ENCODE data around the gene REM1. TPM values are rescaled to one million over a fixed set of nuclear protein-coding genes. Genes with fewer than 3 reads are reported as not detected.
A peak's percentile ranks its signal among the peaks of the same experiment; 100 is the strongest.
"Not testable (repeated sequence)": the region's sequence is repeated elsewhere in the genome, so short reads cannot be mapped to it uniquely, and the experiment has no call there.

Gene REM1
- total and polyA plus RNA-seq, 2 experiments from 2014 or later, result not detected

DNA sequence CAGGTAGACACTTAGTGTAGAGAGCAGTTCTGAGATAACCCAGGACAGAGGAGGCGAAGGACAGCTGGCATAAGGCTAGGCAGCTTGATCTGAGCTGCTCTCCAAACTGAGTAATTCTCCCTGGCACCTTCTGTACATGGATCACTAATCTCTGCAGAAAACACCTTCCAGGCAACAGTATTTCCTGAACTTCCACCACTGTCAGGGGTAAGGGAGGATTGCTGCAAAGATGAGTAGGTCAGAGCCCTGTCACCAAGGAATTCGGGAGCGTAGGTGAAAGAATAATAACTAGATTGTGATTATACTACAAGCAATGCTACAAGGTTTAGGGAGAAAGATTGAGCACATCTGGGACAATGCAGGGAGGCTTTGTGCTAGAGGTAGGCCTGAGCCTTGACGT, 41.1 kb downstream of the REM1 start:
- peak overlapping the region; percentile 79 for H3K27ac ChIP-seq
- no peak overlapping the region for H2AFZ ChIP-seq
- H4K20me1 ChIP-seq (ENCODE audit: insufficient read depth), result peaks cover 18% of the 10 kb centered on the region; the same call in 1 of the 2 replicates
- 0 out of 2 replicates have a peak, but pooled peaks cover 4% of the 10 kb centered on the region for H3K36me3 ChIP-seq (ENCODE audit: low read depth)
- no peaks in the 10 kb centered on the region for H3K9me3 ChIP-seq (ENCODE audit: low read depth)
- H3K4me3 ChIP-seq, result peak overlapping the region; percentile 96
- H3F3A ChIP-seq (ENCODE audit: insufficient read depth), result peaks cover 16% of the 10 kb centered on the region; the same call in 1 of the 2 replicates
- no peaks in the 10 kb centered on the region for H3K27me3 ChIP-seq (replicated peaks; ENCODE audit: insufficient read depth)
- TF ChIP-seq EZH2phosphoT487 (IDR thresholded peaks at IDR 0.05; ENCODE audit: insufficient read depth, low read depth) (no peak), EZH2 (IDR thresholded peaks at IDR 0.05; ENCODE audit: insufficient read depth, poor library complexity, severe bottlenecking) (no peak)
- WGBS, 2 experiments (ENCODE audit: low coverage in 1 of 2, low lambda C conversion rate in 2 of 2, missing lambda C conversion rate in 2 of 2), result 69 to 75% methylated on average over 4 of the region's 4 CpGs
- peaks cover 69% of the 10 kb centered on the region for H3K79me2 ChIP-seq (ENCODE audit: insufficient read depth)
- H3K4me1 ChIP-seq (ENCODE audit: insufficient read depth), result peaks cover 25% of the 10 kb centered on the region
- peak overlapping the region; percentile 97 for H3K9ac ChIP-seq
- peak; percentile 22 for DNase-seq
- in situ Hi-C loops (cut with MboI), result no loop called here
- H3K4me2 ChIP-seq (ENCODE audit: unreplicated experiment), result peak overlapping the region; percentile 97
- H3K9me2 ChIP-seq (ENCODE audit: insufficient read depth), result no peaks in the 10 kb centered on the region

DNA sequence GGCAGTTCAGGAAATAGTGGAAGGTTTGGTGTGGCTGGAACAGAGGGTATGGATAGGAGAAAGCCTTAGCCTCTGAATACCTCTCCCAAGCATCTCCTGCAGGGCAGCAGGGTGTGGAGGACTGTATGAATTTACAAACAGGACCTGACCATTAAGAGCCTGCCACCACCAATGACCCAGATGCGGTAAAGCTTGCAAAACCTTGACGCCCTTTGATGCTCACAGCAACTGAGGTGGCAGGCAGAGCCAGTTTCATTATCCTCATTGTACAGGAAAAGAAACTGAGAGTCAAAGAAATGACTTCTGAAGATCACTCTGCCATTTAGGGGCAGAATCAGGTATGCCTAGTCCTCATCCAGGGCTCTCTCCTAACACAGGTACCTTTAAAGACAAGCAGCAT, 41.6 kb downstream of the REM1 start:
- Histone ChIP-seq H3F3A (ENCODE audit: insufficient read depth) (peaks cover 16% of the 10 kb centered on the region; the same call in 1 of the 2 replicates), H3K9ac (peak overlapping the region; percentile 97), H3K9me2 (ENCODE audit: insufficient read depth) (no peaks in the 10 kb centered on the region), H3K9me3 (ENCODE audit: low read depth) (no peaks in the 10 kb centered on the region), H4K20me1 (ENCODE audit: insufficient read depth) (peaks cover 18% of the 10 kb centered on the region; the same call in 1 of the 2 replicates), H3K27me3 (replicated peaks; ENCODE audit: insufficient read depth) (no peaks in the 10 kb centered on the region), H3K4me3 (peak overlapping the region; percentile 96), H3K27ac (peak overlapping the region; percentile 79), H3K79me2 (ENCODE audit: insufficient read depth) (peaks cover 74% of the 10 kb centered on the region), H3K4me2 (ENCODE audit: unreplicated experiment) (peak overlapping the region; percentile 97), H3K36me3 (ENCODE audit: low read depth) (0 out of 2 replicates have a peak, but pooled peaks cover 8% of the 10 kb centered on the region), H2AFZ (no peak overlapping the region), H3K4me1 (ENCODE audit: insufficient read depth) (peaks cover 25% of the 10 kb centered on the region)
- in situ Hi-C loops (cut with MboI), result no loop called here
- TF ChIP-seq EZH2 (IDR thresholded peaks at IDR 0.05; ENCODE audit: insufficient read depth, poor library complexity, severe bottlenecking), result no peak
- no peak for TF ChIP-seq EZH2phosphoT487 (IDR thresholded peaks at IDR 0.05; ENCODE audit: insufficient read depth, low read depth)
- 76 to 80% methylated on average over 2 of the region's 2 CpGs for WGBS, 2 experiments (ENCODE audit: low coverage in 1 of 2, low lambda C conversion rate in 2 of 2, missing lambda C conversion rate in 2 of 2)
- no peak for DNase-seq

- H3K9me3 ChIP-seq (ENCODE audit: low read depth), result no peaks in the 10 kb centered on the region
- TF ChIP-seq EZH2phosphoT487 (IDR thresholded peaks at IDR 0.05; ENCODE audit: insufficient read depth, low read depth) (no peak), EZH2 (IDR thresholded peaks at IDR 0.05; ENCODE audit: insufficient read depth, poor library complexity, severe bottlenecking) (no peak)
- H3K36me3 ChIP-seq (ENCODE audit: low read depth), result 0 out of 2 replicates have a peak, but pooled peaks cover 8% of the 10 kb centered on the region
- DNase-seq, result peak; percentile 89
- H3K4me1 ChIP-seq (ENCODE audit: insufficient read depth), result peaks cover 28% of the 10 kb centered on the region
- no peaks in the 10 kb centered on the region for H3K9me2 ChIP-seq (ENCODE audit: insufficient read depth)
- no peak overlapping the region for H2AFZ ChIP-seq
- no peaks in the 10 kb centered on the region for H3K27me3 ChIP-seq (replicated peaks; ENCODE audit: insufficient read depth)
- 15% methylated on average over 4 of the region's 4 CpGs for WGBS, 2 experiments (ENCODE audit: low coverage in 1 of 2, low lambda C conversion rate in 2 of 2, missing lambda C conversion rate in 2 of 2)
- in situ Hi-C loops (cut with MboI), result no loop called here
- H3F3A ChIP-seq (ENCODE audit: insufficient read depth), result peaks cover 19% of the 10 kb centered on the region
- H3K79me2 ChIP-seq (ENCODE audit: insufficient read depth), result peaks cover 81% of the 10 kb centered on the region
- H4K20me1 ChIP-seq (ENCODE audit: insufficient read depth), result peaks cover 18% of the 10 kb centered on the region; the same call in 1 of the 2 replicates
- H3K4me3 ChIP-seq, result peak overlapping the region; percentile 96
- H3K4me2 ChIP-seq (ENCODE audit: unreplicated experiment), result peak overlapping the region; percentile 97
- H3K9ac ChIP-seq, result peak overlapping the region; percentile 97
- H3K27ac ChIP-seq, result peak overlapping the region; percentile 79
Observed at GRCh38 chr20:31517373-31517772, 42.3 kb downstream of the REM1 start.

DNA sequence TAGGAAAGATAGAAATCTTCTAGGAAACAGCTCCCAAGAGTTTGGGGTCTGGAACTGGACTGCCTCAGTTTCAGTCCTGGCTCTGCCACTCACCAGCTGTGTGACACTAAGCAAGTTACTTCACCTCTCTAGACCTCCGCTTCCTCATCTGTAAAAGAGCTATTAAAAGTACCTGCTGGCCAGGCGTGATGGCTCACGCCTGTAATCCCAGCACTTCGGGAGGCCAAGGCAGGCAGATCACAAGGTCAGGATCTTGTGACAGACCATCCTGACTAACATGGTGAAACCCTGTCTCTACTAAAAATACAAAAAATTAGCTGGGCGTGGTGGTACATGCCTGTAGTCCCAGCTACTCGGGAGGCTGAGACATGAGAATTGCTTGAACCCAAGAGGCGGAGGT, 46.2 kb downstream of the REM1 start:
- 81 to 88% methylated on average over 7 of the region's 7 CpGs for WGBS, 2 experiments (ENCODE audit: low coverage in 1 of 2, low lambda C conversion rate in 2 of 2, missing lambda C conversion rate in 2 of 2)
- H2AFZ ChIP-seq; H3K9me3 ChIP-seq (ENCODE audit: low read depth); H3K4me3 ChIP-seq; in situ Hi-C loops (cut with MboI); H3K9me2 ChIP-seq (ENCODE audit: insufficient read depth); H3K4me2 ChIP-seq (ENCODE audit: unreplicated experiment); H3K9ac ChIP-seq; H3K27me3 ChIP-seq (replicated peaks; ENCODE audit: insufficient read depth); DNase-seq: not testable (repeated sequence)
- Histone ChIP-seq H3K36me3 (ENCODE audit: low read depth) (peaks cover 19% of the 10 kb centered on the region; the same call in 1 of the 2 replicates), H3K79me2 (ENCODE audit: insufficient read depth) (peaks cover 100% of the 10 kb centered on the region), H3K4me1 (ENCODE audit: insufficient read depth) (peaks cover 32% of the 10 kb centered on the region), H4K20me1 (ENCODE audit: insufficient read depth) (peaks cover 16% of the 10 kb centered on the region; the same call in 1 of the 2 replicates), H3K27ac (peak overlapping the region; percentile 50; the same call in 1 of the 2 replicates), H3F3A (ENCODE audit: insufficient read depth) (peaks cover 29% of the 10 kb centered on the region)

Measured in GM23248 (cell line).